Tongue (tissue), 2 donors: Measurements from ENCODE around the gene RGPD5. TPM values are rescaled to one million over a fixed set of nuclear protein-coding genes. Genes with fewer than 3 reads are reported as not detected.
"Not testable (repeated sequence)": the region's sequence is repeated elsewhere in the genome, so short reads cannot be mapped to it uniquely, and the experiment has no call there.

Experiments used
- DNase-seq: peaks from one replicate; pipeline ENCODE4 v3.0.0-alpha.2; 2015
- total RNA-seq: library from RNA; depleted of rRNA; stranded (reverse); fragments of >200 nt; gene quantifications from one replicate; pipeline ENCODE4 v1.2.3, GENCODE V29; 2014

RGPD5 gene
- total RNA-seq, 1 donor from 2014 or later = 53.6 TPM

GRCh38 chr2:109893736-109894135 lies 99.6 kb downstream of the RGPD5 start:
- not testable (repeated sequence) for DNase-seq

GRCh38 chr2:109894141-109894540 lies 100.0 kb downstream of the RGPD5 start:
- DNase-seq = not testable (repeated sequence)

- not testable (repeated sequence) for DNase-seq
These were observed 101.2 kb downstream of the RGPD5 start for GRCh38 chr2:109895090-109895869.

GRCh38 chr2:109896212-109896611 lies 102.1 kb downstream of the RGPD5 start:
- DNase-seq = not testable (repeated sequence)

GRCh38 chr2:109897769-109898461 lies 103.8 kb downstream of the RGPD5 start:
- not testable (repeated sequence) for DNase-seq

- DNase-seq = not testable (repeated sequence)
These were observed 104.6 kb downstream of the RGPD5 start, which contains the start of gene LIMS3 for GRCh38 chr2:109898462-109899336. LIMS3 (plus strand) TSS chr2:109898688; CDS start chr2:109898729, 41 bp downstream.

GRCh38 chr2:109905796-109906195 lies 111.7 kb downstream of the RGPD5 start:
- not testable (repeated sequence) for DNase-seq

Other genes starting within 250 kb of the RGPD5 start
- gene SEPTIN10, start 180.3 kb upstream of the RGPD5 start, total RNA-seq = 113 TPM
- 23.0 TPM for gene SOWAHC, start 179.9 kb upstream of the RGPD5 start, total RNA-seq
- 7.3 TPM for gene LIMS3, start 104.4 kb downstream of the RGPD5 start, total RNA-seq